22Rv1 (cell line): ENCODE results near the gene TST.

Experiments
- H3K27ac ChIP-seq: fragments of 450-650 bp; 2 replicates; pipeline ENCODE4 v1.5.1; 2017
- ZFX ChIP-seq: fragments of 450-650 bp; IDR thresholded peaks from 2 replicates; pipeline ENCODE4 v1.6.1; 2017; ENCODE audit warnings: antibody characterized with exemption, borderline replicate concordance
- TF ChIP-seq, protein P1 (sequence below): fragments of 450-650 bp; IDR thresholded peaks from 2 replicates; pipeline ENCODE4 v1.5.1; 2017; ENCODE audit warnings: mild to moderate bottlenecking

Gene TST

DNA sequence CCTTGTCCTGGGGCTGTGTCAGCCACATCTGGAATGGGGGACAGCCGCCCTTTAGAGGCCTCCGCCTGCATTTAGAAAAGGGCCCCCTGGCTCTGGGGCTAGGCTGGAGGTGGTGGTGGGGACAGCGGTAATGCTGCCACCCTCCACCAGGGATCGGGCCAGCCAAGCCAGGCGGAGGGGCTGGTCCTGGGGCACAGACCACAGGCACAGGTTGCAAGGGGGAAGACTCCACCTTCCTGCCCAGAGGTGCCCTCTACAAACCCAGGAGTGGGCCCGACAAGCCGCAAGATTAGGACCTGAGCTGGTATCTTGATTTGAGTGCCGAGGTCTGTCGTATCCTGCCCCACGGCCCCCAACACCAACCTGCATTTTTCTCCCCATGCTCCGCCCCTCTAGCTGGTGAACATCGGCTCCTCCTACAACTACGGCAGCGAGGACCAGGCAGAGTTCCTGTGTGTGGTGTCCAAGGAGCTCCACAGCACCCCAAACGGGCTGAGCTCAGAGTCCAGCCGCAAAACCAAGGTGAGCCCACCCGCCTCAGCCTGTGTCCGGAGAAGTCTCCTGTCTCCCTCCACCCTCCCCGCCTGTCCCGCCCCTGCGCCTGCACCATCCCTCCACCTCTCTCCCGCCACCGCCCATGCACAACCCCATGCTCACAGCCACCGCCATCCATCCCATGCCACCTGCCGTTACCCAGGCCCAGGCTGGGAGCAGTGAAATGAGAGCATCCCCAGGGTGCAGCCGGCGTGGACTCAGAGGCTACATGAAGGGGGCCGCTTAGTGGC, 39.9 kb upstream of the TST start:
- no peak overlapping the region for H3K27ac ChIP-seq
- no peak for TF ChIP-seq ZFX
- TF ChIP-seq, protein P1, sequence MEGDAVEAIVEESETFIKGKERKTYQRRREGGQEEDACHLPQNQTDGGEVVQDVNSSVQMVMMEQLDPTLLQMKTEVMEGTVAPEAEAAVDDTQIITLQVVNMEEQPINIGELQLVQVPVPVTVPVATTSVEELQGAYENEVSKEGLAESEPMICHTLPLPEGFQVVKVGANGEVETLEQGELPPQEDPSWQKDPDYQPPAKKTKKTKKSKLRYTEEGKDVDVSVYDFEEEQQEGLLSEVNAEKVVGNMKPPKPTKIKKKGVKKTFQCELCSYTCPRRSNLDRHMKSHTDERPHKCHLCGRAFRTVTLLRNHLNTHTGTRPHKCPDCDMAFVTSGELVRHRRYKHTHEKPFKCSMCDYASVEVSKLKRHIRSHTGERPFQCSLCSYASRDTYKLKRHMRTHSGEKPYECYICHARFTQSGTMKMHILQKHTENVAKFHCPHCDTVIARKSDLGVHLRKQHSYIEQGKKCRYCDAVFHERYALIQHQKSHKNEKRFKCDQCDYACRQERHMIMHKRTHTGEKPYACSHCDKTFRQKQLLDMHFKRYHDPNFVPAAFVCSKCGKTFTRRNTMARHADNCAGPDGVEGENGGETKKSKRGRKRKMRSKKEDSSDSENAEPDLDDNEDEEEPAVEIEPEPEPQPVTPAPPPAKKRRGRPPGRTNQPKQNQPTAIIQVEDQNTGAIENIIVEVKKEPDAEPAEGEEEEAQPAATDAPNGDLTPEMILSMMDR, result no peak

DNA sequence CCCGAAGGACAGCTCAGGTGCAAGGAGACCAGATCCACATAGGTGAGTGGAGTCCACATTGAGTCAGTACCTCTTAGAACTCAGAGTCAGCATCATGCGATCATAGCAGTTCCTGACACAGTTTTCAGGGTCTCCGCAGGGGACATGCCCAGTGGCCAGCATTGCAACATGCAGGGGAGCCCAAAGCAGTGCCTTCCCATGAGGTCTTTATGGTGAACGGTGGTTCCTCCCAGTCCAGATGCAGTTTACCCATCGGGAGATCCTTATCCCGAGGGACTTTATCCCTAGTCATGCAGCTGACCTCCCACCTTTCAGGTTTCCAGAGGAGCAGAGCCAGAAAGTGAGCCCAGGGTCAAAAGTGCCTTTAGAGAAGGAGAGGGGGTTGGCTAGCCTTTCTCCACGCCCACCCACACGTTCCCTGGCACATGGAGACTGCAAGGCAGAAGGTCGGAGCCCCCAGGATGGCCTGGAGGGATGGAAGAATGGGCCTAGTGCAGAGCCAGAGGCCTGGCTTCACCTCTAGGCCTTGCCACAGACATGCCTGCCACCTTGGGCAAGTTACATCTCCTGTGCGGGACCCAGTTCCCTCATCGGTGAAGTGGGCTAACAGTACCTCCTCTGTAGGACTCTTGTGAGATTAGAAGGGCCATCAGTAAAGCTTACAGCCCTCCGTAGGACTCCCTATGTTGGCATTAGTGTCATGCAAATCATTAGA, 38.7 kb upstream of the TST start:
- TF ChIP-seq, protein P1, result no peak
- TF ChIP-seq ZFX, result no peak

DNA sequence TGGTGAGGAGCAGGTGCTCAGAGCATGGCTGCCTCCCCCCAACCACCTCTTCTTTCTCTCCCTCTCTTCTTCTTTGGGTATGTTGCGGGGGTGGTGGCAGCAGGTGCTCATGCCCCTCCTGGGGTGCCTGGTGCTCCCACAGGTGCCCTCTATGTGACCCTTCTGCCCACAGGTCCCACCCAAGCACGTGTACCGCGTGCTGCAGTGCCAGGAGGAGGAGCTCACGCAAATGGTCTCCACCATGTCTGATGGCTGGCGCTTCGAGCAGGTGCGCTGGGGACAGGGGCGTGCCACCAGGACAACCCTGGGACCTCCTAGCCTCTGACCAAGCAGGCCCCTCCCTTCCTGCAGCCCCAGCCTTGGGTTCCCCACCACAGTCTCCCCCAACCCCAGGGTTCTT, 38.0 kb upstream of the TST start:
- TF ChIP-seq, protein P1, result no peak
- TF ChIP-seq ZFX, result no peak

More for the DNA sequence above, 38.7 kb upstream of the TST start:
- H3K27ac ChIP-seq, result no peak overlapping the region

DNA sequence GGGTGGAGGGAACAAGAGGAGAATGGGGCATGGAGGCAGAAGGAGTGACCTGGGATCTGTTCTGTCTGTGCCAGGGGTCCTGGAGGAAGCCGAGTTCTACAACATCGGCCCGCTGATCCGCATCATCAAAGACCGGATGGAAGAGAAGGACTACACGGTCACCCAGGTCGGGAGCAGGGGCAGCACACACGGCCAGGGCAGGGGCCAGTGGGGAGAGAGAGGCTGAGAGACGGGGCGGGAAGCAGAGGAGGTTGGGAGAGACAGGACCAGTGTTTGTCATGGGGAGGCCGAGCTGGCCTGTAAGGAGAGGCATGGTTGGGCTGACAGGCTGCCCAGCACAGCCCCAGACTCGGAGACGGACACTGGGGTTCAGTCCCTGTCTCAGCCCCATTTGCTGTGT, 37.0 kb upstream of the TST start:
- no peak for TF ChIP-seq ZFX
- TF ChIP-seq, protein P1, result no peak

More for the DNA sequence above, 38.0 kb upstream of the TST start:
- no peak overlapping the region for H3K27ac ChIP-seq

DNA sequence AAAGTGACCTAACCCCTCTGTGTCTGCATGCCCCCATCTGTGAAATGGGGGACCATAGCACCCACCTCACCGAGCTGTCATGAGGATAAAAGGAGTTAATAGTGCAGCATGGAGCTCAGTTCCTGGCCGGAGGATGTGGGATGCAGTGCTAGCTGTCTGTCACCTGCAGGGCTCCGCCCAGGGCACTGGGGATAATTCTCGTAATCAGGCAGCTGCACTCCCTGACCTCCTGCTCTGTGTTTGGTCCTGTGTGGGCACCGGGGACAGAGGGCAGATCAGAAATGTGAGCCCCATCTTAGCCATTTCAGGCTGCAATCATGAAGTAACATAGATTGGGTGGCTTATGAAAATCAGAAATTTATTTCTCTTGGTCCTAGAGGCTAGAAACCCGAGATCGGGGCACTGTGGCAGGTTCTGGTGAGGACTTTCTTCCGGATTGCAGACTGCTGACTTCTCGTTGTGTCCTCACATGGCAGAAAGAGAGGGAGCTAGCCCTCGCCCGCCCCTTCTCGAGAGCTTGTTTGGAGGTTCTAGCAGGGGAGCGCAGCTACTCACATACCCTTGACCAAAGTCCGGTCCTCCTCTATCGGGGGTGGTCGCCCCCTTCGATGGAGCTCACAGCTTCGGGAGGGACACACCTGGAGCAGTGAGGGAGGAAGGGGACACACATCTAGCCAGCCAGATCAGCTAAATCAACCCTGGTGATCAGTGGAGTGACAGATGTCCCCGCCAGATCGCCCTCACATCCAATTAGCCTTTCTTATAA, 35.5 kb upstream of the TST start:
- TF ChIP-seq, protein P1, result no peak
- no peak for TF ChIP-seq ZFX
- H3K27ac ChIP-seq, result no peak overlapping the region

More for the DNA sequence above, 37.0 kb upstream of the TST start:
- H3K27ac ChIP-seq, result no peak overlapping the region

DNA sequence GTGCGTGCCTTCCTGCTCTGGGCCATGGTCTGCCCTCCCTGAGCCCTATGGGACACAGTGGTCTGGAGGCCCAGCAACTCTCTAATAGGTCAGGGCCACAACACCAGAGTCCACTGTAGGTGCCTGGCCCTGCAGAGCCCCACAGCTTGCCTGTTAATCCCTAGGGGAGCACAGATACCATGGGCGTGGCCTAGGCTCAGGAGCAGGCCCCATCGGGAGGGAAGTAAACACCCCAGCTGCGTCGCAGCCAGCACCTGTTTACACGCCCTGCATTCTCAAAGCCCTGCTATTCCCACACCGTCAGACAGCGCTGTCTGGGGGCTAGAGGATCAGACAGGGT, 34.8 kb upstream of the TST start:
- TF ChIP-seq, protein P1, result no peak
- no peak for TF ChIP-seq ZFX
- H3K27ac ChIP-seq, result no peak overlapping the region
